HCT116 (cell line): ENCODE measurements around the gene CD164. TPM values are rescaled to one million over a fixed set of nuclear protein-coding genes. Genes with fewer than 3 reads are reported as not detected.

ENCODE experiments used
- ATAC-seq: fragments of 200-7000 bp; cut with Tn5 transposase; 2 replicates; pipeline ENCODE4 v1.9.1; 2020; ENCODE audit warnings: mild to moderate bottlenecking, moderate library complexity
- BruUV-seq: library from RNA; stranded (reverse); fragments of 400-500 nt; replicated peaks from 2 replicates; lab custom pipeline; 2021; lab: Mats Ljungman, UMichigan
- CTCF ChIA-PET: fragments of 300-600 bp; sonication (Branson Sonifier 250); formaldehyde crosslinking; loops from one replicate; lab custom pipeline; 2021; ENCODE audit warnings: antibody characterized with exemption; lab: Charles Lee
- POLR2A ChIA-PET: fragments of 300-600, 350-600 bp; sonication (Branson Sonifier 250); formaldehyde crosslinking; loops from one replicate; lab custom pipeline; 2021; ENCODE audit warnings: antibody characterized with exemption; lab: Charles Lee
- RAD21 ChIA-PET, 2 experiments: fragments of 300-600 bp; sonication (Branson Sonifier 250); formaldehyde crosslinking; loops; one replicate each; lab custom pipeline; 2023; ENCODE audit warnings: low total read pairs in 2 of 2; ENCODE audit not compliant: uncharacterized antibody in 2 of 2, unreplicated experiment in 2 of 2, low non-redundant PET in 1 of 2; lab: Charles Lee
- DNase-seq: peaks from one replicate; pipeline ENCODE4 v3.0.0-alpha.2; 2010; ENCODE audit warnings: low read depth, low spot score
- H2AFZ ChIP-seq: fragments of 200-600 bp; shearing (Covaris generic), sonication (generic); 2 replicates; pipeline ENCODE4 v1.6.1; 2017; ENCODE audit warnings: low read depth, mixed run types, mixed read lengths, antibody characterized with exemption, low read length; ENCODE audit not compliant: poor library complexity, severe bottlenecking
- H3K27ac ChIP-seq: 2 replicates; pipeline ENCODE4 v1.5.1; 2012; ENCODE audit warnings: low read depth, low read length
- H3K27me3 ChIP-seq: fragments of 200-600 bp; sonication (generic); 2 replicates; pipeline ENCODE4 v1.6.1; 2016; ENCODE audit warnings: mixed run types, low read length, mixed read lengths; ENCODE audit not compliant: insufficient read depth
- H3K36me3 ChIP-seq, 2 experiments: fragments of 200-500 bp in 1 of 2; fragments of 200-600 bp in 1 of 2; sonication (Bioruptor generic) in 1 of 2; sonication (generic) in 1 of 2; 2 replicates each; pipeline versions ENCODE4 v1.5.1 to v1.6.1; 2014 to 2016; ENCODE audit warnings: low read length in 2 of 2, inconsistent platforms in 1 of 2, mixed read lengths in 1 of 2, mixed run types in 1 of 2; ENCODE audit not compliant: insufficient read depth in 2 of 2, control insufficient read depth in 1 of 2
- H3K4me1 ChIP-seq, 2 experiments: fragments of 200-600 bp in 1 of 2; sonication (generic) in 1 of 2; 2 replicates each; pipeline versions ENCODE4 v1.5.1 to v1.6.1; 2012 to 2017; ENCODE audit warnings: low read length in 2 of 2, inconsistent platforms in 1 of 2, mild to moderate bottlenecking in 1 of 2, mixed read lengths in 1 of 2, mixed run types in 1 of 2, moderate library complexity in 1 of 2; ENCODE audit not compliant: insufficient read depth in 2 of 2, control insufficient read depth in 1 of 2
- H3K4me2 ChIP-seq: fragments of 200-600 bp; sonication (generic); 2 replicates; pipeline ENCODE4 v1.6.1; 2017; ENCODE audit warnings: mixed run types, low read length, mixed read lengths
- H3K4me3 ChIP-seq, 2 experiments: fragments of 200-600 bp in 1 of 2; sonication (generic) in 1 of 2; replicated peaks in 1 of 2; 2 replicates each; pipeline ENCODE4 v1.5.1; 2011 to 2016; ENCODE audit warnings: low read length in 2 of 2, control low read depth in 1 of 2, low read depth in 1 of 2, mild to moderate bottlenecking in 1 of 2, mixed read lengths in 1 of 2, mixed run types in 1 of 2
- H3K79me2 ChIP-seq: fragments of 200-600 bp; sonication (generic); 2 replicates; pipeline ENCODE4 v1.6.1; 2017; ENCODE audit warnings: mild to moderate bottlenecking, mixed run types, low read length, moderate library complexity, mixed read lengths; ENCODE audit not compliant: insufficient read depth
- H3K9ac ChIP-seq: fragments of 200-600 bp; sonication (generic); 2 replicates; pipeline ENCODE4 v1.6.1; 2016; ENCODE audit warnings: low read length, mixed read lengths
- H3K9me2 ChIP-seq: fragments of 200-600 bp; sonication (generic), shearing (Covaris generic); 2 replicates; pipeline ENCODE4 v1.6.1; 2017; ENCODE audit warnings: mixed run types, mild to moderate bottlenecking, moderate library complexity; ENCODE audit not compliant: insufficient read depth
- H3K9me3 ChIP-seq, 2 experiments: fragments of 200-500 bp in 1 of 2; fragments of 200-600 bp in 1 of 2; sonication (Bioruptor generic) in 1 of 2; sonication (generic) in 1 of 2; 2 replicates each; pipeline ENCODE4 v1.6.1; 2014 to 2017; ENCODE audit warnings: low read length in 2 of 2, mixed read lengths in 2 of 2, inconsistent platforms in 1 of 2, low read depth in 1 of 2, mild to moderate bottlenecking in 1 of 2, mixed run types in 1 of 2, moderate library complexity in 1 of 2; ENCODE audit not compliant: control insufficient read depth in 1 of 2, insufficient read depth in 1 of 2
- H4K20me1 ChIP-seq: fragments of 200-600 bp; sonication (generic), shearing (Covaris generic); 2 replicates; pipeline ENCODE4 v1.6.1; 2017; ENCODE audit warnings: mixed run types, mild to moderate bottlenecking, moderate library complexity; ENCODE audit not compliant: insufficient read depth
- CBX3 ChIP-seq: IDR thresholded peaks from 2 replicates; pipeline ENCODE4 v1.6.1; 2012; ENCODE audit warnings: low read depth
- CEBPB ChIP-seq: IDR thresholded peaks from 2 replicates; pipeline ENCODE4 v1.6.1; 2012; ENCODE audit warnings: low read depth
- EGR1 ChIP-seq: IDR thresholded peaks from 2 replicates; pipeline ENCODE4 v1.6.1; 2012; ENCODE audit warnings: low read depth
- ELF1 ChIP-seq: IDR thresholded peaks from 2 replicates; pipeline ENCODE4 v1.6.1; 2012; ENCODE audit warnings: low read depth, borderline replicate concordance
- EZH2phosphoT487 ChIP-seq: fragments of 200-600 bp; IDR thresholded peaks from 2 replicates; pipeline ENCODE4 v1.6.1; 2018; ENCODE audit warnings: antibody characterized with exemption, borderline replicate concordance
- FOSL1 ChIP-seq: IDR thresholded peaks from 2 replicates; pipeline ENCODE4 v1.6.1; 2012; ENCODE audit warnings: low read depth
- JUND ChIP-seq: IDR thresholded peaks from 2 replicates; pipeline ENCODE4 v1.6.1; 2012
- RAD21 ChIP-seq: IDR thresholded peaks from 2 replicates; pipeline ENCODE4 v1.6.1; 2012; ENCODE audit warnings: low read depth, mild to moderate bottlenecking
- SIN3A ChIP-seq: IDR thresholded peaks from 2 replicates; pipeline ENCODE4 v1.6.1; 2012; ENCODE audit warnings: low read depth
- SP1 ChIP-seq: IDR thresholded peaks from 2 replicates; pipeline ENCODE4 v1.6.1; 2012; ENCODE audit warnings: low read depth
- SRF ChIP-seq: IDR thresholded peaks from 2 replicates; pipeline ENCODE4 v1.6.1; 2012; ENCODE audit warnings: low read depth
- TCF7L2 ChIP-seq: IDR thresholded peaks from 2 replicates; pipeline ENCODE4 v1.7.0; 2011; ENCODE audit warnings: borderline replicate concordance, inconsistent platforms; ENCODE audit not compliant: insufficient read depth, insufficient read length; ENCODE audit errors: extremely low read depth
- YY1 ChIP-seq: IDR thresholded peaks from 2 replicates; pipeline ENCODE4 v1.6.1; 2011; ENCODE audit warnings: low read length, low read depth, moderate library complexity, mild to moderate bottlenecking; ENCODE audit not compliant: insufficient replicate concordance; ENCODE audit errors: extremely low read depth
- ZNF274 ChIP-seq: fragments of 200-500 bp; sonication (Bioruptor generic); IDR thresholded peaks from 2 replicates; pipeline ENCODE4 v1.6.1; 2014; ENCODE audit warnings: mild to moderate bottlenecking, low read depth, low read length, inconsistent platforms
- intact Hi-C: fragments of 100-400 bp; cut with micrococcal nuclease; formaldehyde crosslinking; loops from 2 replicates; pipeline ENCODE4 v1.10.0; 2022
- total RNA-seq: library from RNA; stranded (reverse); gene quantifications from one replicate; pipeline ENCODE4 v1.2.1, GENCODE V29; 2021; ENCODE audit not compliant: unreplicated experiment
- TF ChIP-seq, protein P1 (sequence below), 3 experiments: fragments of 200-600 bp in 1 of 3; sonication (generic) in 1 of 3; IDR thresholded peaks in 2 of 3; conservative IDR thresholded peaks in 1 of 3; 2 replicates each; pipeline ENCODE4 v1.5.1; 2012 to 2017; ENCODE audit warnings: low read depth in 2 of 3, low read length in 2 of 3, antibody characterized with exemption in 1 of 3, borderline replicate concordance in 1 of 3, control low read depth in 1 of 3, mild to moderate bottlenecking in 1 of 3, mixed read lengths in 1 of 3, mixed run types in 1 of 3, moderate library complexity in 1 of 3; ENCODE audit not compliant: insufficient read depth in 1 of 3
- TF ChIP-seq, protein P2 (sequence below): IDR thresholded peaks from 2 replicates; pipeline ENCODE4 v1.6.1; 2012
- TF ChIP-seq, protein P3 (sequence below): IDR thresholded peaks from 2 replicates; pipeline ENCODE4 v1.6.1; 2011; ENCODE audit warnings: mild to moderate bottlenecking, low read length, moderate library complexity; ENCODE audit not compliant: insufficient replicate concordance; ENCODE audit errors: extremely low read depth
- TF ChIP-seq, protein P4 (sequence below): IDR thresholded peaks from 2 replicates; pipeline ENCODE4 v1.6.1; 2012; ENCODE audit warnings: low read depth
- TF ChIP-seq, protein P5 (sequence below): IDR thresholded peaks from 2 replicates; pipeline ENCODE4 v1.6.1; 2012

Gene CD164
- total RNA-seq, 1 experiment from 2014 or later = 171 TPM

DNA sequence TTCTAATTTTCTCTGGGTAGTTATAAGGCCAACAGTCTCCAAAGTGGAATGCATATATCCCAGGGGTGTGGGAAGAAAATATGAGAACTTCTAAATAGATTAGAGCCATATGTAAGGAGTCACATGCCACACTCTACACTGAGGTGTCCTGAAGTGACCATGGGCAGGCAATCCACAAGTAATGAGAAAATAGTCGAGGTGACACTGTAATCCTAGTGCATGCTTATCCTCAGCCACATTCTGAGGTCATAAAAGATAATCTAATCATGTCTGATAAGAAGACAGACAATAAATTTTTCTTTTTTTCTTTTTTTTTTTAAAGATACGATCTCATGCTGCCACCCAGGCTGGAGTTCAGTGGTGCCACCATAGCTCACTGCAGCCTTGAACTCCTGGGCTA is 62.2 kb downstream of the CD164 start:
- Histone ChIP-seq H3K79me2 (no peaks in the 10 kb centered on the region), H3K9me2 (no peaks in the 10 kb centered on the region), H3K9ac (no peak overlapping the region), H3K36me3 (no peaks in the 10 kb centered on the region), H3K4me3 (no peak overlapping the region), H2AFZ (no peak overlapping the region), H3K4me1 (no peaks in the 10 kb centered on the region), H4K20me1 (no peaks in the 10 kb centered on the region), H3K4me2 (no peak overlapping the region), H3K27ac (no peak overlapping the region), H3K27me3 (no peaks in the 10 kb centered on the region), H3K9me3 (no peaks in the 10 kb centered on the region)
- ChIA-PET POLR2A (no interaction called here), CTCF (no interaction called here), RAD21 (no interaction called here)
- intact Hi-C loops = no loop called here
- ATAC-seq = no peak
- DNase-seq = no peak
- BruUV-seq = no TSS peak
- TF ChIP-seq FOSL1 (no peak), TCF7L2 (no peak), CEBPB (no peak), EGR1 (no peak), SRF (no peak), JUND (no peak), YY1 (no peak), RAD21 (no peak), ELF1 (no peak), EZH2phosphoT487 (no peak), SP1 (no peak), ZNF274 (no peak), SIN3A (no peak), CBX3 (no peak)
- TF ChIP-seq, protein P1, sequence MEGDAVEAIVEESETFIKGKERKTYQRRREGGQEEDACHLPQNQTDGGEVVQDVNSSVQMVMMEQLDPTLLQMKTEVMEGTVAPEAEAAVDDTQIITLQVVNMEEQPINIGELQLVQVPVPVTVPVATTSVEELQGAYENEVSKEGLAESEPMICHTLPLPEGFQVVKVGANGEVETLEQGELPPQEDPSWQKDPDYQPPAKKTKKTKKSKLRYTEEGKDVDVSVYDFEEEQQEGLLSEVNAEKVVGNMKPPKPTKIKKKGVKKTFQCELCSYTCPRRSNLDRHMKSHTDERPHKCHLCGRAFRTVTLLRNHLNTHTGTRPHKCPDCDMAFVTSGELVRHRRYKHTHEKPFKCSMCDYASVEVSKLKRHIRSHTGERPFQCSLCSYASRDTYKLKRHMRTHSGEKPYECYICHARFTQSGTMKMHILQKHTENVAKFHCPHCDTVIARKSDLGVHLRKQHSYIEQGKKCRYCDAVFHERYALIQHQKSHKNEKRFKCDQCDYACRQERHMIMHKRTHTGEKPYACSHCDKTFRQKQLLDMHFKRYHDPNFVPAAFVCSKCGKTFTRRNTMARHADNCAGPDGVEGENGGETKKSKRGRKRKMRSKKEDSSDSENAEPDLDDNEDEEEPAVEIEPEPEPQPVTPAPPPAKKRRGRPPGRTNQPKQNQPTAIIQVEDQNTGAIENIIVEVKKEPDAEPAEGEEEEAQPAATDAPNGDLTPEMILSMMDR (IDR thresholded peaks at IDR 0.05 in 2 of 3, conservative IDR thresholded peaks at IDR 0.05 in 1 of 3; ENCODE audit: borderline replicate concordance in 1 of 3, insufficient read depth in 1 of 3, low read depth in 2 of 3, low read length in 2 of 3) = no peak
- TF ChIP-seq, protein P2, sequence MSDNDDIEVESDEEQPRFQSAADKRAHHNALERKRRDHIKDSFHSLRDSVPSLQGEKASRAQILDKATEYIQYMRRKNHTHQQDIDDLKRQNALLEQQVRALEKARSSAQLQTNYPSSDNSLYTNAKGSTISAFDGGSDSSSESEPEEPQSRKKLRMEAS = no peak
- TF ChIP-seq, protein P3, sequence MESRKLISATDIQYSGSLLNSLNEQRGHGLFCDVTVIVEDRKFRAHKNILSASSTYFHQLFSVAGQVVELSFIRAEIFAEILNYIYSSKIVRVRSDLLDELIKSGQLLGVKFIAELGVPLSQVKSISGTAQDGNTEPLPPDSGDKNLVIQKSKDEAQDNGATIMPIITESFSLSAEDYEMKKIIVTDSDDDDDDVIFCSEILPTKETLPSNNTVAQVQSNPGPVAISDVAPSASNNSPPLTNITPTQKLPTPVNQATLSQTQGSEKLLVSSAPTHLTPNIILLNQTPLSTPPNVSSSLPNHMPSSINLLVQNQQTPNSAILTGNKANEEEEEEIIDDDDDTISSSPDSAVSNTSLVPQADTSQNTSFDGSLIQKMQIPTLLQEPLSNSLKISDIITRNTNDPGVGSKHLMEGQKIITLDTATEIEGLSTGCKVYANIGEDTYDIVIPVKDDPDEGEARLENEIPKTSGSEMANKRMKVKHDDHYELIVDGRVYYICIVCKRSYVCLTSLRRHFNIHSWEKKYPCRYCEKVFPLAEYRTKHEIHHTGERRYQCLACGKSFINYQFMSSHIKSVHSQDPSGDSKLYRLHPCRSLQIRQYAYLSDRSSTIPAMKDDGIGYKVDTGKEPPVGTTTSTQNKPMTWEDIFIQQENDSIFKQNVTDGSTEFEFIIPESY = no peak
- TF ChIP-seq, protein P4, sequence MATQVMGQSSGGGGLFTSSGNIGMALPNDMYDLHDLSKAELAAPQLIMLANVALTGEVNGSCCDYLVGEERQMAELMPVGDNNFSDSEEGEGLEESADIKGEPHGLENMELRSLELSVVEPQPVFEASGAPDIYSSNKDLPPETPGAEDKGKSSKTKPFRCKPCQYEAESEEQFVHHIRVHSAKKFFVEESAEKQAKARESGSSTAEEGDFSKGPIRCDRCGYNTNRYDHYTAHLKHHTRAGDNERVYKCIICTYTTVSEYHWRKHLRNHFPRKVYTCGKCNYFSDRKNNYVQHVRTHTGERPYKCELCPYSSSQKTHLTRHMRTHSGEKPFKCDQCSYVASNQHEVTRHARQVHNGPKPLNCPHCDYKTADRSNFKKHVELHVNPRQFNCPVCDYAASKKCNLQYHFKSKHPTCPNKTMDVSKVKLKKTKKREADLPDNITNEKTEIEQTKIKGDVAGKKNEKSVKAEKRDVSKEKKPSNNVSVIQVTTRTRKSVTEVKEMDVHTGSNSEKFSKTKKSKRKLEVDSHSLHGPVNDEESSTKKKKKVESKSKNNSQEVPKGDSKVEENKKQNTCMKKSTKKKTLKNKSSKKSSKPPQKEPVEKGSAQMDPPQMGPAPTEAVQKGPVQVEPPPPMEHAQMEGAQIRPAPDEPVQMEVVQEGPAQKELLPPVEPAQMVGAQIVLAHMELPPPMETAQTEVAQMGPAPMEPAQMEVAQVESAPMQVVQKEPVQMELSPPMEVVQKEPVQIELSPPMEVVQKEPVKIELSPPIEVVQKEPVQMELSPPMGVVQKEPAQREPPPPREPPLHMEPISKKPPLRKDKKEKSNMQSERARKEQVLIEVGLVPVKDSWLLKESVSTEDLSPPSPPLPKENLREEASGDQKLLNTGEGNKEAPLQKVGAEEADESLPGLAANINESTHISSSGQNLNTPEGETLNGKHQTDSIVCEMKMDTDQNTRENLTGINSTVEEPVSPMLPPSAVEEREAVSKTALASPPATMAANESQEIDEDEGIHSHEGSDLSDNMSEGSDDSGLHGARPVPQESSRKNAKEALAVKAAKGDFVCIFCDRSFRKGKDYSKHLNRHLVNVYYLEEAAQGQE = no peak
- TF ChIP-seq, protein P5, sequence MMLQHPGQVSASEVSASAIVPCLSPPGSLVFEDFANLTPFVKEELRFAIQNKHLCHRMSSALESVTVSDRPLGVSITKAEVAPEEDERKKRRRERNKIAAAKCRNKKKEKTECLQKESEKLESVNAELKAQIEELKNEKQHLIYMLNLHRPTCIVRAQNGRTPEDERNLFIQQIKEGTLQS = no peak
